K562 (cell line): ENCODE measurements around the gene POLD4. TPM values are rescaled to one million over a fixed set of nuclear protein-coding genes. Genes with fewer than 3 reads are reported as not detected.

Source experiments
- ATAC-seq: fragments of 200-7000 bp; cut with Tn5 transposase; 3 replicates; pipeline ENCODE4 v1.9.1; 2020; ENCODE audit warnings: moderate library complexity
- BruUV-seq: library from RNA; stranded (reverse); fragments of 400-500 nt; replicated peaks from 2 replicates; lab custom pipeline; 2021; lab: Mats Ljungman, UMichigan
- CTCF ChIA-PET: fragments of 300-600 bp; formaldehyde crosslinking; extraction: SDS; loops from one replicate; lab custom pipeline; 2021; ENCODE audit warnings: low intra/inter-chr PET ratio; lab: Yijun Ruan, JAX
- POLR2A ChIA-PET: fragments of 300-600, 350-650 bp; sonication (Branson Sonifier 250); formaldehyde crosslinking; extraction: SDS; loops from one replicate; lab custom pipeline; 2021; ENCODE audit warnings: antibody characterized with exemption, inconsistent platforms; lab: Yijun Ruan, JAX
- DNase-seq, 4 experiments: peaks; one replicate each; pipeline versions ENCODE4 v3.0.0 to v3.0.0-alpha.2; 2011 to 2018; ENCODE audit warnings: low spot score in 3 of 4, mixed read lengths in 3 of 4; ENCODE audit errors: extremely low read depth in 1 of 4
- FAIRE-seq: peaks from 2 replicates; lab custom pipeline; 2011; peaks lifted over from hg19 to GRCh38; lab: Jason Lieb, UNC
- H2AFZ ChIP-seq: 2 replicates; pipeline ENCODE4 v1.6.0; 2011; ENCODE audit warnings: low read depth, low read length, control low read depth, inconsistent platforms
- H3K27ac ChIP-seq: fragments of 200-600 bp; 3 replicates; pipeline ENCODE4 v1.8.0; 2011; ENCODE audit warnings: low read depth, mild to moderate bottlenecking, control low read depth, inconsistent platforms, low read length, moderate library complexity, mixed read lengths; ENCODE audit errors: extremely low read depth
- H3K27me3 ChIP-seq, 2 experiments: fragments of 300-600 bp in 1 of 2; 2 replicates in 1 of 2; 3 replicates in 1 of 2; pipeline versions ENCODE4 v1.6.0 to v1.8.0; 2011; ENCODE audit warnings: inconsistent platforms in 2 of 2, low read length in 2 of 2, mild to moderate bottlenecking in 1 of 2, mixed read lengths in 1 of 2, moderate library complexity in 1 of 2; ENCODE audit not compliant: control insufficient read depth in 2 of 2, insufficient read depth in 2 of 2
- H3K36me3 ChIP-seq: fragments of 300-600 bp; 3 replicates; pipeline ENCODE4 v1.8.0; 2011; ENCODE audit warnings: mild to moderate bottlenecking, low read length, inconsistent platforms; ENCODE audit not compliant: control insufficient read depth, insufficient read depth
- H3K4me1 ChIP-seq, 2 experiments: fragments of 200-600 bp in 1 of 2; replicated peaks in 1 of 2; 2 replicates in 1 of 2; 3 replicates in 1 of 2; pipeline versions ENCODE4 v1.5.1 to v1.8.0; 2011; ENCODE audit warnings: inconsistent platforms in 2 of 2, low read length in 2 of 2, mild to moderate bottlenecking in 1 of 2, mixed read lengths in 1 of 2, moderate library complexity in 1 of 2; ENCODE audit not compliant: control insufficient read depth in 2 of 2, insufficient read depth in 2 of 2
- H3K4me2 ChIP-seq: 2 replicates; pipeline ENCODE4 v1.6.1; 2011; ENCODE audit warnings: low read length, control low read depth, inconsistent platforms, mixed read lengths; ENCODE audit not compliant: insufficient read depth
- H3K4me3 ChIP-seq: fragments of 200-600 bp; sonication (generic), shearing (Covaris generic); 2 replicates; pipeline ENCODE4 v1.5.1; 2016; ENCODE audit warnings: control low read depth, inconsistent platforms
- H3K79me2 ChIP-seq: fragments of 200-600 bp; 3 replicates; pipeline ENCODE4 v1.8.0; 2011; ENCODE audit warnings: low read length, inconsistent platforms; ENCODE audit not compliant: control insufficient read depth, insufficient read depth
- H3K9ac ChIP-seq, 2 experiments: 2 replicates each; pipeline versions ENCODE4 v1.6.0 to v1.6.1; 2011; ENCODE audit warnings: low read depth in 2 of 2, low read length in 2 of 2, control low read depth in 1 of 2, inconsistent platforms in 1 of 2, mild to moderate bottlenecking in 1 of 2, mixed read lengths in 1 of 2; ENCODE audit not compliant: insufficient read depth in 1 of 2
- H3K9me1 ChIP-seq: one replicate; pipeline ENCODE4 v1.6.0; 2011; ENCODE audit warnings: inconsistent platforms, mild to moderate bottlenecking, low read length, moderate library complexity; ENCODE audit not compliant: control insufficient read depth, insufficient read depth
- H3K9me3 ChIP-seq: replicated peaks from 2 replicates; pipeline ENCODE4 v1.5.1; 2011; ENCODE audit warnings: low read depth, low read length, inconsistent platforms; ENCODE audit not compliant: control insufficient read depth, insufficient read depth
- H4K20me1 ChIP-seq: replicated peaks from 2 replicates; pipeline ENCODE4 v1.6.1; 2011; ENCODE audit warnings: low read length, inconsistent platforms, mixed read lengths; ENCODE audit not compliant: control insufficient read depth, insufficient read depth
- CBFA2T3 ChIP-seq: fragments of 450-650 bp; IDR thresholded peaks from 2 replicates; pipeline ENCODE4 v1.6.1; 2017
- IRF2 ChIP-seq: sonication (generic); formaldehyde crosslinking; IDR thresholded peaks from 2 replicates; pipeline ENCODE4 v1.8.1; 2022; ENCODE audit warnings: mild to moderate bottlenecking, missing genetic modification reagents
- MYNN ChIP-seq, 2 experiments: sonication (generic); formaldehyde crosslinking in 1 of 2; IDR thresholded peaks; 2 replicates each; pipeline versions ENCODE4 v1.5.0 to v1.6.1; 2016 to 2020; ENCODE audit warnings: antibody characterized with exemption in 1 of 2, missing genetic modification reagents in 1 of 2
- WGBS: fragments of 100-300 bp; shearing (Covaris generic); methylation state at CpG from one replicate; pipeline ENCODE4 v1.1.6; 2016; ENCODE audit warnings: low coverage, mixed read lengths; ENCODE audit not compliant: insufficient coverage; ENCODE audit errors: missing lambda C conversion rate; 5-methylcytosine and 5-hydroxymethylcytosine counted together
- in situ Hi-C: fragments of 300-500 bp; cut with MboI; formaldehyde crosslinking; loops from 4 replicates; pipeline ENCODE4 v1.15.0; 2018; ENCODE audit warnings: inconsistent platforms, mixed read lengths
- intact Hi-C: fragments of 100-400 bp; cut with micrococcal nuclease; formaldehyde crosslinking; loops from 2 replicates; pipeline ENCODE4 v1.14.2; 2022
- polyA plus RNA-seq, 8 experiments: library from polyadenylated mRNA; depleted of rRNA in 4 of 8; stranded (reverse) in 5 of 8; unstranded in 3 of 8; fragments of >200 nt; fragmentation: Nextera tagmentation in 2 of 8; fragmentation: Illumina TruSeq in 1 of 8; extraction: Ambion mirVana in 2 of 8; extraction: Trizol in 1 of 8; gene quantifications; 2 replicates each; pipeline versions ENCODE4 v1.2.1 to v1.2.3, GENCODE V29; 2011 to 2014; ENCODE audit warnings: inconsistent platforms in 1 of 8, missing spikeins in 1 of 8
- total RNA-seq, 7 experiments: library from RNA; depleted of rRNA in 6 of 7; stranded (reverse); fragments of >200 nt in 6 of 7; fragmentation: Illumina TruSeq in 2 of 7; extraction: Trizol in 2 of 7; gene quantifications; 2 replicates each; pipeline versions ENCODE4 v1.2.1 to v1.2.3, GENCODE V29; 2011 to 2021; ENCODE audit warnings: low replicate concordance in 1 of 7
- TF ChIP-seq, protein P1 (sequence below): fragments of 250-450 bp; sonication (Bioruptor Pico); IDR thresholded peaks from 2 replicates; pipeline ENCODE4 v1.9.0; 2021; ENCODE audit warnings: mild to moderate bottlenecking, inconsistent platforms

The POLD4 gene
- total and polyA plus RNA-seq, 9 of the 15 experiments (the other 6 are each of a cell fraction or from before 2014, with no cell fraction given) = 5.8 to 64.5 (median 18.3) TPM

DNA sequence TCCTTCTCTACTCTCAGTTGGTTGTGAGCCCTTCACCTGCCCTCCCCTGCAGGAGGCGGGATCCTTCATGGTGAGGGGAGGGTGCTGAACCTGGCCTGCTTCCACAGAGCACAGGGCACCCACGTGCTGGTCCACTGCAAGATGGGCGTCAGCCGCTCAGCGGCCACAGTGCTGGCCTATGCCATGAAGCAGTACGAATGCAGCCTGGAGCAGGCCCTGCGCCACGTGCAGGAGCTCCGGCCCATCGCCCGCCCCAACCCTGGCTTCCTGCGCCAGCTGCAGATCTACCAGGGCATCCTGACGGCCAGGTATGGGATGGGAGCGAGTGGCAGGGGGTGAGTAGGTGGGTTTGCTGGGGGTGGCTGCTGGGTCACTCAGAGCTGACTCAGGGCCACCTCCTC lies 43.7 kb downstream of the POLD4 start:
- H3K9ac ChIP-seq = peak overlapping the region in 1 of 2 experiments; percentile 79; a peak in 2 of 4 replicates
- no peak overlapping the region for H2AFZ ChIP-seq
- in situ Hi-C loops = loop anchor here (5.0 kb wide), 1 partner anchor 32 kb away; no protein-coding TSS in a partner anchor
- POLR2A ChIA-PET = interaction anchor here (1.1 to 1.8 kb wide), 2 partner anchors 17 to 23 kb away, joined by 3 to 4 read pairs; no protein-coding TSS in a partner anchor
- FAIRE-seq = no peak
- WGBS = 74% methylated on average over 11 of the region's 14 CpGs
- no peaks in the 10 kb centered on the region for H3K36me3 ChIP-seq
- H3K9me1 ChIP-seq = no peaks in the 10 kb centered on the region
- no peak for DNase-seq
- no peaks in the 10 kb centered on the region for H4K20me1 ChIP-seq
- no peaks in the 10 kb centered on the region for H3K9me3 ChIP-seq
- H3K79me2 ChIP-seq = no peaks in the 10 kb centered on the region
- no TSS peak for BruUV-seq
- no peaks in the 10 kb centered on the region for H3K27me3 ChIP-seq
- TF ChIP-seq MYNN (IDR thresholded peaks at IDR 0.05) (no peak), MYNN (CRISPR knock-in tag; IDR thresholded peaks at IDR 0.05) (no peak), IRF2 (CRISPR knock-in tag) (0 out of 2 replicates have a peak, but pooled peaks have one; percentile 20)
- TF ChIP-seq, all 486 proteins: peak for 1
- no peak overlapping the region for H3K4me2 ChIP-seq
- H3K4me1 ChIP-seq = peaks cover 30 to 59% of the 10 kb centered on the region in 2 experiments
- no peak overlapping the region for H3K27ac ChIP-seq
- ATAC-seq = no peak
- CTCF ChIA-PET = no interaction called here
- no peak overlapping the region for H3K4me3 ChIP-seq
- intact Hi-C loops = no loop called here

DNA sequence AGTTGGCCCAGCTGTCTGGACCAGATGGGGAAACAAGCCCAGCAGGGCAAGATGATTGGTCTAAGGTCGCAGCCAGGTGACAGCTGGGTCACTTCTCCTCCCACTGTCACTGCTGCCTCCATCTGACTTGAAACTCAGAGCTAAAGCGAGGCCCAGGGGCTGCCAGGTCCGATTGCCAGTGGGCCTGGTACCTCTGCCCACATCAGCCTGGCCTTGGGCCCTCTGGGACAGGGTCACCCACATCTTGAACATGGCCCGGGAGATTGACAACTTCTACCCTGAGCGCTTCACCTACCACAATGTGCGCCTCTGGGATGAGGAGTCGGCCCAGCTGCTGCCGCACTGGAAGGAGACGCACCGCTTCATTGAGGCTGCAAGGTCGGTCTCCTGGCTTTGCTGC lies 44.2 kb downstream of the POLD4 start:
- FAIRE-seq (no peak), DNase-seq (no peak), ATAC-seq (no peak)
- no peaks in the 10 kb centered on the region for H3K9me1 ChIP-seq
- 89% methylated on average over 10 of the region's 11 CpGs for WGBS
- H3K36me3 ChIP-seq = no peaks in the 10 kb centered on the region
- in situ Hi-C loops = no loop called here
- H3K9ac ChIP-seq = peak overlapping the region in 1 of 2 experiments; percentile 79; a peak in 2 of 4 replicates
- ChIA-PET CTCF (no interaction called here), POLR2A (interaction anchor here (1.1 to 1.8 kb wide), 2 partner anchors 17 to 22 kb away, joined by 3 to 4 read pairs; no protein-coding TSS in a partner anchor)
- H3K9me3 ChIP-seq = no peaks in the 10 kb centered on the region
- peak; percentile 16; the same call in 1 of the 2 replicates for TF ChIP-seq CBFA2T3
- TF ChIP-seq, protein P1, sequence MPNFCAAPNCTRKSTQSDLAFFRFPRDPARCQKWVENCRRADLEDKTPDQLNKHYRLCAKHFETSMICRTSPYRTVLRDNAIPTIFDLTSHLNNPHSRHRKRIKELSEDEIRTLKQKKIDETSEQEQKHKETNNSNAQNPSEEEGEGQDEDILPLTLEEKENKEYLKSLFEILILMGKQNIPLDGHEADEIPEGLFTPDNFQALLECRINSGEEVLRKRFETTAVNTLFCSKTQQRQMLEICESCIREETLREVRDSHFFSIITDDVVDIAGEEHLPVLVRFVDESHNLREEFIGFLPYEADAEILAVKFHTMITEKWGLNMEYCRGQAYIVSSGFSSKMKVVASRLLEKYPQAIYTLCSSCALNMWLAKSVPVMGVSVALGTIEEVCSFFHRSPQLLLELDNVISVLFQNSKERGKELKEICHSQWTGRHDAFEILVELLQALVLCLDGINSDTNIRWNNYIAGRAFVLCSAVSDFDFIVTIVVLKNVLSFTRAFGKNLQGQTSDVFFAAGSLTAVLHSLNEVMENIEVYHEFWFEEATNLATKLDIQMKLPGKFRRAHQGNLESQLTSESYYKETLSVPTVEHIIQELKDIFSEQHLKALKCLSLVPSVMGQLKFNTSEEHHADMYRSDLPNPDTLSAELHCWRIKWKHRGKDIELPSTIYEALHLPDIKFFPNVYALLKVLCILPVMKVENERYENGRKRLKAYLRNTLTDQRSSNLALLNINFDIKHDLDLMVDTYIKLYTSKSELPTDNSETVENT (CRISPR knock-in tag) = no peak
- no peaks in the 10 kb centered on the region for H3K27me3 ChIP-seq
- no TSS peak for BruUV-seq
- no peaks in the 10 kb centered on the region for H4K20me1 ChIP-seq
- intact Hi-C loops = no loop called here
- no peak overlapping the region for H3K27ac ChIP-seq
- H3K4me2 ChIP-seq = no peak overlapping the region
- no peak overlapping the region for H2AFZ ChIP-seq
- no peak overlapping the region for H3K4me3 ChIP-seq
- H3K4me1 ChIP-seq = peaks cover 30 to 61% of the 10 kb centered on the region in 2 experiments
- no peaks in the 10 kb centered on the region for H3K79me2 ChIP-seq
